ENCODE measurements around the gene OTUB1. TPM values are rescaled to one million over a fixed set of nuclear protein-coding genes. Genes with fewer than 3 reads are reported as not detected.

OTUB1 gene
- total RNA-seq, 1 experiment from 2014 or later = 87.0 TPM

GRCh38 chr11:63978551-63979239 is 7.5 kb upstream of the OTUB1 start:
- no peaks in the 10 kb centered on the region for H4K20me1 ChIP-seq (ENCODE audit: insufficient read depth)
- no peaks in the 10 kb centered on the region for H3K27me3 ChIP-seq (ENCODE audit: insufficient read depth, low read length)
- H3K4me3 ChIP-seq (replicated peaks in 1 of 2; ENCODE audit: low read depth in 1 of 2, low read length in 2 of 2) = no peak overlapping the region
- CTCF ChIA-PET = no interaction called here
- no peak overlapping the region for H3K4me2 ChIP-seq (ENCODE audit: low read length)
- POLR2A ChIA-PET = no interaction called here
- H3K36me3 ChIP-seq (ENCODE audit: control insufficient read depth in 1 of 2, insufficient read depth in 2 of 2, low read length in 2 of 2) = peaks cover 2 to 7% of the 10 kb centered on the region in 2 experiments; a peak in 2 of 4 replicates
- no peaks in the 10 kb centered on the region for H3K9me3 ChIP-seq (ENCODE audit: control insufficient read depth in 1 of 2, insufficient read depth in 1 of 2, low read depth in 1 of 2, low read length in 2 of 2)
- H3K9me2 ChIP-seq (ENCODE audit: insufficient read depth) = no peaks in the 10 kb centered on the region
- RAD21 ChIA-PET (ENCODE audit: low non-redundant PET in 1 of 2, low total read pairs in 2 of 2, uncharacterized antibody in 2 of 2, unreplicated experiment in 2 of 2) = no interaction called here
- intact Hi-C loops (cut with micrococcal nuclease) = no loop called here
- no TSS peak for BruUV-seq (replicated peaks)
- ATAC-seq = no peak
- peaks cover 10 to 21% of the 10 kb centered on the region in 2 experiments for H3K4me1 ChIP-seq (ENCODE audit: control insufficient read depth in 1 of 2, insufficient read depth in 2 of 2, low read length in 2 of 2)
- H3K27ac ChIP-seq (ENCODE audit: low read depth, low read length) = no peak overlapping the region
- DNase-seq (ENCODE audit: low read depth, low spot score) = no peak
- peaks cover 51% of the 10 kb centered on the region for H3K79me2 ChIP-seq (ENCODE audit: insufficient read depth, low read length)
- H3K9ac ChIP-seq (ENCODE audit: low read length) = no peak overlapping the region
- no peak overlapping the region for H2AFZ ChIP-seq (ENCODE audit: low read depth, low read length, poor library complexity, severe bottlenecking)
- TF ChIP-seq CEBPB (IDR thresholded peaks at IDR 0.05; ENCODE audit: low read depth) = no peak
- no peak for TF ChIP-seq CBX3 (IDR thresholded peaks at IDR 0.05; ENCODE audit: low read depth)
- TF ChIP-seq SP1 (IDR thresholded peaks at IDR 0.05; ENCODE audit: low read depth) = no peak
- no peak for TF ChIP-seq JUND (IDR thresholded peaks at IDR 0.05)

GRCh38 chr11:63979426-63979825 is 6.8 kb upstream of the OTUB1 start:
- ChIA-PET RAD21 (ENCODE audit: low non-redundant PET in 1 of 2, low total read pairs in 2 of 2, uncharacterized antibody in 2 of 2, unreplicated experiment in 2 of 2) (no interaction called here), CTCF (no interaction called here), POLR2A (no interaction called here)
- DNase-seq (ENCODE audit: low read depth, low spot score) (no peak), ATAC-seq (no peak)
- no peaks in the 10 kb centered on the region for H3K27me3 ChIP-seq (ENCODE audit: insufficient read depth, low read length)
- H3K4me2 ChIP-seq (ENCODE audit: low read length) = no peak overlapping the region
- H3K4me1 ChIP-seq (ENCODE audit: control insufficient read depth in 1 of 2, insufficient read depth in 2 of 2, low read length in 2 of 2) = peaks cover 10 to 16% of the 10 kb centered on the region in 2 experiments
- peaks cover 2 to 7% of the 10 kb centered on the region in 2 experiments; a peak in 2 of 4 replicates for H3K36me3 ChIP-seq (ENCODE audit: control insufficient read depth in 1 of 2, insufficient read depth in 2 of 2, low read length in 2 of 2)
- H3K9ac ChIP-seq (ENCODE audit: low read length) = no peak overlapping the region
- H3K4me3 ChIP-seq (replicated peaks in 1 of 2; ENCODE audit: low read depth in 1 of 2, low read length in 2 of 2) = no peak overlapping the region
- H4K20me1 ChIP-seq (ENCODE audit: insufficient read depth) = no peaks in the 10 kb centered on the region
- no peaks in the 10 kb centered on the region for H3K9me3 ChIP-seq (ENCODE audit: control insufficient read depth in 1 of 2, insufficient read depth in 1 of 2, low read depth in 1 of 2, low read length in 2 of 2)
- no peak for TF ChIP-seq FOSL1 (IDR thresholded peaks at IDR 0.05; ENCODE audit: low read depth)
- no peak for TF ChIP-seq SP1 (IDR thresholded peaks at IDR 0.05; ENCODE audit: low read depth)
- TF ChIP-seq CBX3 (IDR thresholded peaks at IDR 0.05; ENCODE audit: low read depth) = no peak
- TF ChIP-seq EZH2phosphoT487 (IDR thresholded peaks at IDR 0.05; ENCODE audit: borderline replicate concordance) = no peak
- no peak for TF ChIP-seq TCF7L2 (IDR thresholded peaks at IDR 0.05; ENCODE audit: borderline replicate concordance, extremely low read depth, insufficient read depth, insufficient read length)
- TF ChIP-seq REST (IDR thresholded peaks at IDR 0.05; ENCODE audit: low read depth) = no peak
- TF ChIP-seq MAX (IDR thresholded peaks at IDR 0.05) = no peak
- TF ChIP-seq CTCF (IDR thresholded peaks at IDR 0.05 in 2 of 3, conservative IDR thresholded peaks at IDR 0.05 in 1 of 3; ENCODE audit: borderline replicate concordance in 1 of 3, insufficient read depth in 1 of 3, low read depth in 2 of 3, low read length in 2 of 3) = no peak
- intact Hi-C loops (cut with micrococcal nuclease) = no loop called here
- no TSS peak for BruUV-seq (replicated peaks)
- H3K79me2 ChIP-seq (ENCODE audit: insufficient read depth, low read length) = peaks cover 51% of the 10 kb centered on the region
- H3K27ac ChIP-seq (ENCODE audit: low read depth, low read length) = no peak overlapping the region
- no peak overlapping the region for H2AFZ ChIP-seq (ENCODE audit: low read depth, low read length, poor library complexity, severe bottlenecking)
- H3K9me2 ChIP-seq (ENCODE audit: insufficient read depth) = no peaks in the 10 kb centered on the region
